NT2/D1 (cell line): ENCODE data around the gene USP15.

Experiments used
- DNase-seq: peaks from one replicate; pipeline ENCODE4 v3.0.0-alpha.2; 2011; ENCODE audit warnings: low read depth, low spot score
- H3K27me3 ChIP-seq: 2 replicates; pipeline ENCODE4 v1.6.0; 2011; ENCODE audit warnings: mild to moderate bottlenecking; ENCODE audit not compliant: insufficient read length, insufficient read depth
- H3K36me3 ChIP-seq: 2 replicates; pipeline ENCODE4 v1.6.1; 2011; ENCODE audit warnings: mild to moderate bottlenecking, low read length, mixed read lengths; ENCODE audit not compliant: insufficient read depth, insufficient read length
- H3K4me1 ChIP-seq: 2 replicates; pipeline ENCODE4 v1.5.1; 2011; ENCODE audit not compliant: insufficient read depth, insufficient read length
- H3K4me3 ChIP-seq: 2 replicates; pipeline ENCODE4 v1.5.1; 2011; ENCODE audit warnings: low read depth; ENCODE audit not compliant: insufficient read length
- H3K9ac ChIP-seq: 2 replicates; pipeline ENCODE4 v1.6.0; 2011; ENCODE audit warnings: low read depth; ENCODE audit not compliant: insufficient read length
- H3K9me3 ChIP-seq: 2 replicates; pipeline ENCODE4 v1.5.1; 2011; ENCODE audit warnings: mild to moderate bottlenecking, low read length; ENCODE audit not compliant: insufficient read depth
- SUZ12 ChIP-seq: IDR thresholded peaks from 2 replicates; pipeline ENCODE4 v1.6.1; 2011; ENCODE audit not compliant: insufficient read length, insufficient read depth; ENCODE audit errors: extremely low read depth
- YY1 ChIP-seq: IDR thresholded peaks from 2 replicates; pipeline ENCODE4 v1.6.1; 2011; ENCODE audit not compliant: insufficient read length, insufficient read depth
- ZNF274 ChIP-seq: IDR thresholded peaks from 2 replicates; pipeline ENCODE4 v1.6.1; 2011; ENCODE audit warnings: mild to moderate bottlenecking, low read depth, low read length

Gene USP15

GRCh38 chr12:62370189-62370588 lies 110.0 kb downstream of the USP15 start:
- no peak for DNase-seq
- H3K4me3 ChIP-seq: no peak overlapping the region
- TF ChIP-seq YY1: no peak
- no peak for TF ChIP-seq SUZ12
- TF ChIP-seq ZNF274: no peak
- no peaks in the 10 kb centered on the region for H3K4me1 ChIP-seq
- peaks cover under 1% of the 10 kb centered on the region for H3K36me3 ChIP-seq
- H3K27me3 ChIP-seq: no peaks in the 10 kb centered on the region
- no peak overlapping the region for H3K9ac ChIP-seq
- no peaks in the 10 kb centered on the region for H3K9me3 ChIP-seq

GRCh38 chr12:62371661-62372060 lies 111.5 kb downstream of the USP15 start:
- no peaks in the 10 kb centered on the region for H3K4me1 ChIP-seq
- no peak overlapping the region for H3K4me3 ChIP-seq
- H3K36me3 ChIP-seq: peaks cover 4% of the 10 kb centered on the region
- DNase-seq: no peak
- H3K27me3 ChIP-seq: no peaks in the 10 kb centered on the region
- H3K9ac ChIP-seq: no peak overlapping the region
- H3K9me3 ChIP-seq: no peaks in the 10 kb centered on the region
- no peak for TF ChIP-seq SUZ12
- no peak for TF ChIP-seq YY1
- TF ChIP-seq ZNF274: no peak

GRCh38 chr12:62372134-62372533 lies 111.9 kb downstream of the USP15 start:
- Histone ChIP-seq H3K36me3 (peaks cover 4% of the 10 kb centered on the region), H3K4me3 (no peak overlapping the region), H3K4me1 (no peaks in the 10 kb centered on the region), H3K9me3 (no peaks in the 10 kb centered on the region), H3K9ac (no peak overlapping the region), H3K27me3 (no peaks in the 10 kb centered on the region)
- no peak for TF ChIP-seq SUZ12
- TF ChIP-seq ZNF274: no peak
- no peak for TF ChIP-seq YY1
- DNase-seq: no peak

GRCh38 chr12:62372825-62373224 lies 112.6 kb downstream of the USP15 start:
- Histone ChIP-seq H3K4me3 (no peak overlapping the region), H3K4me1 (no peaks in the 10 kb centered on the region), H3K9me3 (no peaks in the 10 kb centered on the region), H3K27me3 (no peaks in the 10 kb centered on the region), H3K9ac (no peak overlapping the region), H3K36me3 (peaks cover 4% of the 10 kb centered on the region)
- no peak for DNase-seq
- TF ChIP-seq SUZ12: no peak
- no peak for TF ChIP-seq ZNF274
- no peak for TF ChIP-seq YY1

- no peak for TF ChIP-seq SUZ12
- TF ChIP-seq ZNF274: no peak
- TF ChIP-seq YY1: no peak
- no peak for DNase-seq
- H3K4me3 ChIP-seq: no peak overlapping the region
- H3K27me3 ChIP-seq: no peaks in the 10 kb centered on the region
- H3K9me3 ChIP-seq: no peaks in the 10 kb centered on the region
- H3K9ac ChIP-seq: no peak overlapping the region
- peaks cover 4% of the 10 kb centered on the region for H3K36me3 ChIP-seq
- no peaks in the 10 kb centered on the region for H3K4me1 ChIP-seq
Measured at GRCh38 chr12:62375603-62376002, 115.4 kb downstream of the USP15 start.

- H3K36me3 ChIP-seq: peaks cover 17% of the 10 kb centered on the region
- no peak overlapping the region for H3K4me3 ChIP-seq
- H3K27me3 ChIP-seq: no peaks in the 10 kb centered on the region
- no peak for DNase-seq
- H3K9ac ChIP-seq: no peak overlapping the region
- no peaks in the 10 kb centered on the region for H3K4me1 ChIP-seq
- no peaks in the 10 kb centered on the region for H3K9me3 ChIP-seq
- TF ChIP-seq YY1 (no peak), SUZ12 (no peak), ZNF274 (no peak)
Measured at GRCh38 chr12:62379026-62379722, 119.0 kb downstream of the USP15 start.

GRCh38 chr12:62379723-62380045 lies 119.5 kb downstream of the USP15 start:
- no peak overlapping the region for H3K4me3 ChIP-seq
- no peak overlapping the region for H3K9ac ChIP-seq
- no peak for TF ChIP-seq ZNF274
- TF ChIP-seq SUZ12: no peak
- TF ChIP-seq YY1: no peak
- no peak for DNase-seq
- no peaks in the 10 kb centered on the region for H3K4me1 ChIP-seq
- H3K36me3 ChIP-seq: peaks cover 17% of the 10 kb centered on the region
- no peaks in the 10 kb centered on the region for H3K27me3 ChIP-seq
- H3K9me3 ChIP-seq: no peaks in the 10 kb centered on the region

- H3K9ac ChIP-seq: no peak overlapping the region
- TF ChIP-seq ZNF274 (no peak), SUZ12 (no peak), YY1 (no peak)
- H3K9me3 ChIP-seq: no peaks in the 10 kb centered on the region
- no peaks in the 10 kb centered on the region for H3K4me1 ChIP-seq
- peaks cover 13% of the 10 kb centered on the region for H3K36me3 ChIP-seq
- H3K4me3 ChIP-seq: no peak overlapping the region
- DNase-seq: no peak
- no peaks in the 10 kb centered on the region for H3K27me3 ChIP-seq
Measured at GRCh38 chr12:62382526-62382925, 122.3 kb downstream of the USP15 start.
